Loucy (cell line): ENCODE data around the gene TGFBI.

Experiments used
- H2AFZ ChIP-seq: fragments of 200-600 bp; sonication (generic); 2 replicates; pipeline ENCODE4 v1.6.0; 2016; ENCODE audit warnings: antibody characterized with exemption, mild to moderate bottlenecking, low read length, moderate library complexity
- H3F3A ChIP-seq: fragments of 200-600 bp; 2 replicates; pipeline ENCODE4 v1.6.0; 2016; ENCODE audit warnings: antibody characterized with exemption, low read depth, mild to moderate bottlenecking
- H3K27me3 ChIP-seq: fragments of 200-600 bp; sonication (generic); 2 replicates; pipeline ENCODE4 v1.6.1; 2014; ENCODE audit warnings: low read length, mild to moderate bottlenecking; ENCODE audit not compliant: insufficient read depth, poor library complexity, severe bottlenecking
- H3K36me3 ChIP-seq: fragments of 200-600 bp; sonication (generic); 2 replicates; pipeline ENCODE4 v1.6.1; 2016; ENCODE audit warnings: low read length; ENCODE audit not compliant: insufficient read depth
- H3K4me1 ChIP-seq: fragments of 200-600 bp; sonication (generic); 2 replicates; pipeline ENCODE4 v1.5.1; 2014; ENCODE audit warnings: low read length, mild to moderate bottlenecking; ENCODE audit not compliant: insufficient read depth, poor library complexity, severe bottlenecking
- H3K4me2 ChIP-seq: fragments of 200-600 bp; sonication (generic); 2 replicates; pipeline ENCODE4 v1.6.0; 2014; ENCODE audit warnings: antibody characterized with exemption, low read length, low read depth, mild to moderate bottlenecking; ENCODE audit not compliant: poor library complexity, severe bottlenecking
- H3K4me3 ChIP-seq: fragments of 200-600 bp; sonication (generic); 2 replicates; pipeline ENCODE4 v1.5.1; 2014; ENCODE audit warnings: low read length, mild to moderate bottlenecking, mixed read lengths; ENCODE audit not compliant: poor library complexity, severe bottlenecking
- H3K79me2 ChIP-seq: fragments of 200-600 bp; sonication (generic); 2 replicates; pipeline ENCODE4 v1.6.1; 2014; ENCODE audit warnings: low read length; ENCODE audit not compliant: insufficient read depth
- H3K9ac ChIP-seq: fragments of 200-600 bp; sonication (generic); 2 replicates; pipeline ENCODE4 v1.6.0; 2014; ENCODE audit warnings: mild to moderate bottlenecking, low read depth, low read length, moderate library complexity; ENCODE audit not compliant: poor library complexity, severe bottlenecking
- H3K9me2 ChIP-seq: fragments of 200-600 bp; sonication (generic); replicated peaks from 2 replicates; pipeline ENCODE4 v1.6.1; 2016; ENCODE audit warnings: low read depth, low read length, mixed read lengths
- H3K9me3 ChIP-seq: fragments of 200-600 bp; sonication (generic); 2 replicates; pipeline ENCODE4 v1.6.1; 2014; ENCODE audit warnings: mild to moderate bottlenecking, antibody characterized with exemption, low read length, low read depth; ENCODE audit not compliant: insufficient read depth
- H4K20me1 ChIP-seq: fragments of 200-600 bp; sonication (generic); 2 replicates; pipeline ENCODE4 v1.6.0; 2014; ENCODE audit warnings: antibody characterized with exemption, low read length, mild to moderate bottlenecking; ENCODE audit not compliant: insufficient read depth, poor library complexity, severe bottlenecking
- CTCF ChIP-seq: fragments of 200-600 bp; sonication (generic); conservative IDR thresholded peaks from 2 replicates; pipeline ENCODE4 v1.5.1; 2014; ENCODE audit warnings: mild to moderate bottlenecking, antibody characterized with exemption, low read length
- EZH2phosphoT487 ChIP-seq: fragments of 200-600 bp; IDR thresholded peaks from 2 replicates; pipeline ENCODE4 v1.6.1; 2018; ENCODE audit warnings: antibody characterized with exemption, mild to moderate bottlenecking, moderate library complexity, borderline replicate concordance

The TGFBI gene

DNA sequence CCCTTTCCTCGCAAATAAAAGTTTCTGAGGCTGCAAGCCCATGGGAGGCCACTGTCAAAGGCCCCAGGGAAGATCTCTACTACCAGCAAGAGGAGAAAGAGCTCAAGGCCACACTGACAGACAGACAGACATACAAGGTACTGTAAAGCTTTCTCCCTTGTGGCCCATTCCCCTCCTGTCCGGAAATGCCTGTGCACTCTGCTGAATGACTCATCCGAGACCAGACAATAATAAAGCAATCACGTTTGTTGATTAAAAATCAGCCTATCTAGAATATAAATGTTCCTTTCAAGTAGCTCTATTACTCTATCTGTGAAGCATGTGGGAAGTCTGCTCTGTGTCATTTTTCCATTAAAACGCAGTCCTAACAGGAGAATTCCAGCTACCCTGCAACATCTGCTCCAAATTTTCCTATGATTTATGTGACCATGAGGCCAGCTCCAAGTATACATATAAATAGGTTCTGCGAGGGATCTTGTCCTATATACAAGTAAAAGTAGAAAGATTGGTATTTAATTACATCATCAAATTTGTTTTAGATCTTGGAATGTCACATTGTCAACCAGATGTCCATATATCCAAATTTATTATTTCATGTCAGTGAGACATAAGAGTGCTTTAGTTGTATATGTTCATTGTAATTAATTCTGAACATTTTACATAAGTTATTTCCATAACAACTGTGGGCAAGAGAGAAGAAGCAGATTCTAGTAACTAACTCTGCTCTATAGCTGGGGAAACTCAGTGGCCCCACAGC lies 34.7 kb upstream of the TGFBI start:
- peaks cover 7% of the 10 kb centered on the region for H3K27me3 ChIP-seq
- no peaks in the 10 kb centered on the region for H4K20me1 ChIP-seq
- no peak overlapping the region for H3K4me2 ChIP-seq
- TF ChIP-seq EZH2phosphoT487 (no peak), CTCF (no peak)
- no peak overlapping the region for H3K4me3 ChIP-seq
- no peaks in the 10 kb centered on the region for H3K36me3 ChIP-seq
- H3K9ac ChIP-seq: no peak overlapping the region
- no peak overlapping the region for H2AFZ ChIP-seq
- H3K4me1 ChIP-seq: no peaks in the 10 kb centered on the region
- H3F3A ChIP-seq: no peaks in the 10 kb centered on the region
- no peaks in the 10 kb centered on the region for H3K79me2 ChIP-seq
- no peaks in the 10 kb centered on the region for H3K9me3 ChIP-seq
- no peaks in the 10 kb centered on the region for H3K9me2 ChIP-seq

- no peak overlapping the region for H3K9ac ChIP-seq
- H4K20me1 ChIP-seq: no peaks in the 10 kb centered on the region
- no peak overlapping the region for H3K4me2 ChIP-seq
- no peaks in the 10 kb centered on the region for H3K4me1 ChIP-seq
- H3K27me3 ChIP-seq: peaks cover 7% of the 10 kb centered on the region
- no peaks in the 10 kb centered on the region for H3F3A ChIP-seq
- no peaks in the 10 kb centered on the region for H3K36me3 ChIP-seq
- no peaks in the 10 kb centered on the region for H3K9me2 ChIP-seq
- TF ChIP-seq CTCF: no peak
- no peak for TF ChIP-seq EZH2phosphoT487
- no peak overlapping the region for H2AFZ ChIP-seq
- H3K9me3 ChIP-seq: no peaks in the 10 kb centered on the region
- H3K4me3 ChIP-seq: no peak overlapping the region
- no peaks in the 10 kb centered on the region for H3K79me2 ChIP-seq
These were observed 32.8 kb upstream of the TGFBI start for GRCh38 chr5:135995976-135996375.

DNA sequence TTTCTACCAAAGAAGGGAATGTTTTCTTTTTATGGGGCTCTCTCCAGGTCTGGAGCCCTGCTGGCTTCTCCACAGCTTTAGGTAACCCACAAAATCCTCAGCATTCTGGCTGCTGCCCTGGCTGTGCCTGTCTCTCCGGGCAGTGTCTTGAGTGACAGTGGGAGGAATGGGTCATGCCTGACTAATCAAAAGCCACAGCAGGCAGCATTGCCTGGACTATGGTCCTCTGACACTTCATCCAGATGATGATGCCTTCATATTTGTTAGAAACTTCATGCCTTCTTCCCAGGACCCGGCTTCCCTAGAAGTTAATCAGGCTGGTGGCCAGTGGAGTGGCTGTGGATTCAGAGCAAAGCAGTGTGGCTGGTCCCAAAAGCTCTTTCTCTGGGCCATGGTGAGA lies 32.2 kb upstream of the TGFBI start:
- Histone ChIP-seq H3K36me3 (no peaks in the 10 kb centered on the region), H3K9me2 (no peaks in the 10 kb centered on the region), H3K4me3 (no peak overlapping the region), H3K4me2 (no peak overlapping the region), H3K4me1 (no peaks in the 10 kb centered on the region), H3K9ac (no peak overlapping the region), H2AFZ (no peak overlapping the region), H3K9me3 (no peaks in the 10 kb centered on the region), H3K27me3 (peaks cover 7% of the 10 kb centered on the region), H3K79me2 (no peaks in the 10 kb centered on the region), H3F3A (no peaks in the 10 kb centered on the region), H4K20me1 (no peaks in the 10 kb centered on the region)
- TF ChIP-seq EZH2phosphoT487 (no peak), CTCF (no peak)
